ENCODE data around the gene CUX1. TPM values are rescaled to one million over a fixed set of nuclear protein-coding genes. Genes with fewer than 3 reads are reported as not detected.
A peak's percentile ranks its signal among the peaks of the same experiment; 100 is the strongest.

The CUX1 gene
- total RNA-seq, 1 donor from 2014 or later: 56.5 TPM

DNA sequence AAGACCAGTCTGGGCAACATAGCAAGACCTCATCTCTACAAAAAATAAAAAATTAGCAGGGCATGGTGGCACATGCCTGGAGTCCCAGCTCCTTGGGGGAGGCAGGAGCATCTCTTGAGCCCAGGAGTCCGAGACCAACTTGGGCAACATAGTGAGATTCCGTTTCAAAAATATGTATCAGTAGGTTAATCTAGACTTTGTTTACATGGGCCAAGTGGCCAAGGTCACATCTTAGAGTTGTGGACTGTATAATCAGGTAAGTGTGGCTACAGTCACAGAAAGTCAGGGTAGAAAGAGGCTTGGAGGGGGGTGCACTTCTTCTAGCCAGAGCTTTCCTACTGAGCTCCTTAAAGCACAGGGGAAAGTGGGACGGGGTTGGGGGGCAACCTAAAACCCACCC is 174.4 kb downstream of the CUX1 start:
- Mint-ChIP-seq H3K4me3 (ENCODE audit: unreplicated experiment) (no peak overlapping the region), H3K27ac (ENCODE audit: unreplicated experiment) (no peak overlapping the region), H3K36me3 (ENCODE audit: unreplicated experiment) (no peaks in the 10 kb centered on the region), H3K4me1 (ENCODE audit: low read depth, unreplicated experiment) (peaks cover 21% of the 10 kb centered on the region), H3K27me3 (ENCODE audit: unreplicated experiment) (peaks cover 6% of the 10 kb centered on the region), H3K9me3 (ENCODE audit: unreplicated experiment) (peaks cover 8% of the 10 kb centered on the region)
- DNase-seq: no peak
- TF ChIP-seq, protein P1, sequence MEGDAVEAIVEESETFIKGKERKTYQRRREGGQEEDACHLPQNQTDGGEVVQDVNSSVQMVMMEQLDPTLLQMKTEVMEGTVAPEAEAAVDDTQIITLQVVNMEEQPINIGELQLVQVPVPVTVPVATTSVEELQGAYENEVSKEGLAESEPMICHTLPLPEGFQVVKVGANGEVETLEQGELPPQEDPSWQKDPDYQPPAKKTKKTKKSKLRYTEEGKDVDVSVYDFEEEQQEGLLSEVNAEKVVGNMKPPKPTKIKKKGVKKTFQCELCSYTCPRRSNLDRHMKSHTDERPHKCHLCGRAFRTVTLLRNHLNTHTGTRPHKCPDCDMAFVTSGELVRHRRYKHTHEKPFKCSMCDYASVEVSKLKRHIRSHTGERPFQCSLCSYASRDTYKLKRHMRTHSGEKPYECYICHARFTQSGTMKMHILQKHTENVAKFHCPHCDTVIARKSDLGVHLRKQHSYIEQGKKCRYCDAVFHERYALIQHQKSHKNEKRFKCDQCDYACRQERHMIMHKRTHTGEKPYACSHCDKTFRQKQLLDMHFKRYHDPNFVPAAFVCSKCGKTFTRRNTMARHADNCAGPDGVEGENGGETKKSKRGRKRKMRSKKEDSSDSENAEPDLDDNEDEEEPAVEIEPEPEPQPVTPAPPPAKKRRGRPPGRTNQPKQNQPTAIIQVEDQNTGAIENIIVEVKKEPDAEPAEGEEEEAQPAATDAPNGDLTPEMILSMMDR (IDR thresholded peaks at IDR 0.05; ENCODE audit: partially characterized antibody, unreplicated experiment): no peak

DNA sequence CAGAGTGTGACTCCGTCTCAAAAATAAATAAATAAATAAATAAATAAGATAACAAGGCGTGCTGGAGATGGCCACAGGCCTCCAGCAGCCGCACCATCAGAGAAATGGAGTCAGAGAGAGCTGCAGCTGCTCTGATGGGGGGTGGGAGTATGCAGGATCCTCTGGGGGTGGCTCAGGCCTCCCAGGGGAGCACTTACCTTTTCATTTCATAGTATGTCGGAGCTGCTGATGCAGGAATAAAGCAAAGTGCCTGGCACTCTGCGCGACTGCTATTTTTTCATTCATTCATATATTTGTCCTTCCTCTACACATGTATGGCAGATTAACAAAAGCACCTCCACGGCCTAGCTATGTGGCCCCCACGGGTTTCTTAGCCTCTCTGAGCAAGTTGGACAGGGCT is 175.9 kb downstream of the CUX1 start:
- DNase-seq: no peak
- peaks cover 21% of the 10 kb centered on the region for H3K4me1 Mint-ChIP-seq (ENCODE audit: low read depth, unreplicated experiment)

DNA sequence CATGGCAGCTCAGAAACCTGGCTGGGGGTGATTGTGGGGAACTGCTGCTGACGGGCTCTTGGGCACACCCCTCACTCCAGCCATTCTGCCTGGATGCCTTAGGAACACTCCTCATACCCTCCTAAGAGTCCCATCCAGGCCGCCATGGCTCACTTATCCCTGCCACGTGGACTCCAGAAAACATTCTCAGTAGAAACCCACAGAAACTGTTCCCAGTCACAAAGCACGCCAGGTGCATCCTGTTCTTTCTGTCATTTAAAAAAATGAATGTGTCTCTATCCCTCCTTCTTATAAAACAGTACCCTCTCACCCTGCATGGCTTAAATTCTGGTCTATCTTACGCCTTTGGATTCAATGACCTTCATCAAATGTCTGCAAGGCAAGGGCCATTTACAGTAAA is 177.7 kb downstream of the CUX1 start:
- Mint-ChIP-seq H3K27ac (ENCODE audit: unreplicated experiment) (no peak overlapping the region), H3K36me3 (ENCODE audit: unreplicated experiment) (no peaks in the 10 kb centered on the region), H3K9me3 (ENCODE audit: unreplicated experiment) (peaks cover 4% of the 10 kb centered on the region), H3K4me3 (ENCODE audit: unreplicated experiment) (no peak overlapping the region), H3K4me1 (ENCODE audit: low read depth, unreplicated experiment) (peaks cover 27% of the 10 kb centered on the region), H3K27me3 (ENCODE audit: unreplicated experiment) (peaks cover 6% of the 10 kb centered on the region)
- DNase-seq: no peak
- TF ChIP-seq, protein P1 (IDR thresholded peaks at IDR 0.05; ENCODE audit: partially characterized antibody, unreplicated experiment): no peak

More for the DNA sequence above, 175.9 kb downstream of the CUX1 start:
- Mint-ChIP-seq H3K4me3 (ENCODE audit: unreplicated experiment) (no peak overlapping the region), H3K27me3 (ENCODE audit: unreplicated experiment) (peaks cover 6% of the 10 kb centered on the region), H3K9me3 (ENCODE audit: unreplicated experiment) (peaks cover 4% of the 10 kb centered on the region), H3K27ac (ENCODE audit: unreplicated experiment) (no peak overlapping the region), H3K36me3 (ENCODE audit: unreplicated experiment) (no peaks in the 10 kb centered on the region)
- TF ChIP-seq, protein P1 (IDR thresholded peaks at IDR 0.05; ENCODE audit: partially characterized antibody, unreplicated experiment): no peak

DNA sequence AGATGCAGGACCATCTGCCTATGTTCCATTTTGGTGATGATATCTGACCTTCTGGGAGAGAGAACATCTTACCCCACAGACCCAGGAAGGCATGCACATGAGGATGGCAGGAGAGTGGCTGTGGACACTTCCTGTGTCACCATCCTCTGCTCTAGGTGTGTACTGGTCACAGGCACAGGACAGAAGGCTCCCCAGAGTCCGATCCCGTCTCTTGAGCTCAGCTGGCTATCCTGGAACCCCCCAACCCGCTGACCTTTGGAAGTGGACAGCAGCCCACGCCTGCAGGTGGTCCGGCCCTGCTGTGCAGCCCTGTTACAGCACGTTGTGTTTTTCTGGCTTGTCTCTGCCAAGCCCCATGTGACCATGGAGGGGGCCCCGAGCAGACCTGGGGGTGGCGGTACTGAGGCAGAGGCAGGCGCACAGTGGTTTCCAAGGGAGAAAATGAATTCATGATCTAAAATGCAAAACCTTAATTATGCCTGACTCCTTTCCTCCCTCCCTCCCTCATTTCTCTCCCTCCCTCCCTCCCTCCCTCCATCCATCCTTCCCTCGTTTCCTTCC is 178.8 kb downstream of the CUX1 start:
- no peaks in the 10 kb centered on the region for H3K36me3 Mint-ChIP-seq (ENCODE audit: unreplicated experiment)
- peaks cover 4% of the 10 kb centered on the region for H3K9me3 Mint-ChIP-seq (ENCODE audit: unreplicated experiment)
- H3K4me3 Mint-ChIP-seq (ENCODE audit: unreplicated experiment): no peak overlapping the region
- TF ChIP-seq, protein P1 (IDR thresholded peaks at IDR 0.05; ENCODE audit: partially characterized antibody, unreplicated experiment): no peak
- H3K27me3 Mint-ChIP-seq (ENCODE audit: unreplicated experiment): peaks cover 8% of the 10 kb centered on the region
- no peak overlapping the region for H3K27ac Mint-ChIP-seq (ENCODE audit: unreplicated experiment)
- DNase-seq: no peak
- H3K4me1 Mint-ChIP-seq (ENCODE audit: low read depth, unreplicated experiment): peaks cover 33% of the 10 kb centered on the region

DNA sequence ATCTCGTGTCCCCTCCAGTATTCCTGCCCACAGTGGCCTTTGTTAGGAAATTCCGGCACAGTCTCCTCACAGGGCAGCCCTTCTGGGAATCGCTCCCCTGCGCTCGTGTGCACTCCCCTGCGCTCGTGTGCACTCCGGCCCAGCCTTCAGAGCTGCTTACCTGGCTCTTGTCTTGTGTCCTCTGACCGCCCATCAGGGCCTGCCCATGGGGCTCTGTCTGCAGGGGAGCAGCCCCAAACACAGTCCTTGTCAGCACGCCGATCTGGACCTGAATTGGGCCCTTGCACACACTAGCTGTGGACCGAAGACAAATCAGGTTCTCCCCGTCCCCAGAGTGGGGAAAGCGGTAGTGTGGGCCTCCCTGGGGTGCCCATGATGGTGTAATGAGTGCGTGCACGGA is 179.4 kb downstream of the CUX1 start:
- H3K4me3 Mint-ChIP-seq (ENCODE audit: unreplicated experiment): peak overlapping the region; percentile 34
- H3K9me3 Mint-ChIP-seq (ENCODE audit: unreplicated experiment): peaks cover 4% of the 10 kb centered on the region
- peaks cover 8% of the 10 kb centered on the region for H3K27me3 Mint-ChIP-seq (ENCODE audit: unreplicated experiment)
- peak overlapping the region; percentile 11 for H3K27ac Mint-ChIP-seq (ENCODE audit: unreplicated experiment)
- no peak for DNase-seq
- no peaks in the 10 kb centered on the region for H3K36me3 Mint-ChIP-seq (ENCODE audit: unreplicated experiment)
- H3K4me1 Mint-ChIP-seq (ENCODE audit: low read depth, unreplicated experiment): peaks cover 33% of the 10 kb centered on the region
- TF ChIP-seq, protein P1 (IDR thresholded peaks at IDR 0.05; ENCODE audit: partially characterized antibody, unreplicated experiment): no peak
